GM23338 (cell line): ENCODE measurements around the gene ABCC3. TPM values are rescaled to one million over a fixed set of nuclear protein-coding genes. Genes with fewer than 3 reads are reported as not detected.

ENCODE experiments used
- ATAC-seq: fragments of 200-7000 bp; cut with Tn5 transposase; 3 replicates; pipeline ENCODE4 v1.9.1; 2020
- DNase-seq: peaks from one replicate; pipeline ENCODE4 v3.0.0-alpha.2; 2015; ENCODE audit warnings: low spot score
- H2AFZ ChIP-seq: fragments of 200-600 bp; sonication (generic); 2 replicates; pipeline ENCODE4 v1.8.0; 2016; ENCODE audit warnings: antibody characterized with exemption, mild to moderate bottlenecking, moderate library complexity
- H3F3A ChIP-seq: fragments of 200-600 bp; sonication (generic); replicated peaks from 2 replicates; pipeline ENCODE4 v1.8.0; 2017; ENCODE audit warnings: antibody characterized with exemption, mixed run types, low read depth
- H3K27ac ChIP-seq: fragments of 200-600 bp; sonication (generic); 2 replicates; pipeline ENCODE4 v1.6.1; 2016; ENCODE audit warnings: low read depth
- H3K27me3 ChIP-seq: fragments of 200-600 bp; sonication (generic); 2 replicates; pipeline ENCODE4 v1.8.0; 2016; ENCODE audit warnings: mild to moderate bottlenecking, mixed run types, moderate library complexity; ENCODE audit not compliant: insufficient read depth
- H3K36me3 ChIP-seq: fragments of 200-600 bp; sonication (generic); 2 replicates; pipeline ENCODE4 v1.8.0; 2016; ENCODE audit warnings: mild to moderate bottlenecking; ENCODE audit not compliant: insufficient read depth
- H3K4me1 ChIP-seq: fragments of 200-600 bp; sonication (generic); 2 replicates; pipeline ENCODE4 v1.8.0; 2016; ENCODE audit warnings: mild to moderate bottlenecking, moderate library complexity; ENCODE audit not compliant: insufficient read depth
- H3K4me2 ChIP-seq: fragments of 200-600 bp; sonication (generic); 2 replicates; pipeline ENCODE4 v1.7.1; 2017; ENCODE audit warnings: mixed run types
- H3K4me3 ChIP-seq: fragments of 200-600 bp; sonication (generic); 2 replicates; pipeline ENCODE4 v1.6.1; 2016; ENCODE audit warnings: mixed run types
- H3K79me2 ChIP-seq: fragments of 200-600 bp; sonication (generic); replicated peaks from 2 replicates; pipeline ENCODE4 v1.8.0; 2017; ENCODE audit warnings: mild to moderate bottlenecking; ENCODE audit not compliant: insufficient read depth
- H3K9me2 ChIP-seq: fragments of 200-600 bp; sonication (generic); 2 replicates; pipeline ENCODE4 v1.8.0; 2017; ENCODE audit not compliant: insufficient read depth
- H4K20me1 ChIP-seq: fragments of 200-600 bp; sonication (generic); replicated peaks from 2 replicates; pipeline ENCODE4 v1.8.0; 2017; ENCODE audit warnings: mild to moderate bottlenecking; ENCODE audit not compliant: insufficient read depth
- H3K27ac Mint-ChIP-seq: 2 replicates; pipeline ENCODE4 v1.8.0; 2020; ENCODE audit warnings: inconsistent platforms, mild to moderate bottlenecking, moderate library complexity, mixed read lengths
- H3K27me3 Mint-ChIP-seq: 3 replicates; pipeline ENCODE4 v1.8.0; 2022; ENCODE audit warnings: low read depth, mild to moderate bottlenecking, moderate library complexity, mixed read lengths, inconsistent platforms; ENCODE audit not compliant: insufficient read depth, poor library complexity
- H3K36me3 Mint-ChIP-seq: 3 replicates; pipeline ENCODE4 v1.8.0; 2021; ENCODE audit warnings: low read depth, mild to moderate bottlenecking, inconsistent platforms, moderate library complexity, mixed read lengths
- H3K4me1 Mint-ChIP-seq: 3 replicates; pipeline ENCODE4 v1.8.0; 2020; ENCODE audit warnings: mild to moderate bottlenecking, inconsistent platforms, mixed read lengths
- H3K4me3 Mint-ChIP-seq: 3 replicates; pipeline ENCODE4 v1.8.0; 2021; ENCODE audit warnings: moderate library complexity, mild to moderate bottlenecking, inconsistent platforms, mixed read lengths
- H3K9me3 Mint-ChIP-seq: 3 replicates; pipeline ENCODE4 v1.8.0; 2020; ENCODE audit warnings: moderate library complexity, mild to moderate bottlenecking, inconsistent platforms, mixed read lengths
- CREB1 ChIP-seq: fragments of 250-450 bp; sonication (Bioruptor Pico); IDR thresholded peaks from 2 replicates; pipeline ENCODE4 v1.5.0; 2020; ENCODE audit warnings: low read depth, mild to moderate bottlenecking, moderate library complexity
- NANOG ChIP-seq: IDR thresholded peaks from 2 replicates; pipeline ENCODE4 v1.6.1; 2016; ENCODE audit warnings: antibody characterized with exemption, borderline replicate concordance
- POLR2AphosphoS5 ChIP-seq: IDR thresholded peaks from 2 replicates; pipeline ENCODE4 v1.6.1; 2016; ENCODE audit warnings: antibody characterized with exemption, low read depth
- STAT1 ChIP-seq: IDR thresholded peaks from one replicate; pipeline ENCODE4 v1.6.1; 2016; ENCODE audit warnings: antibody characterized with exemption; ENCODE audit not compliant: unreplicated experiment
- ZNF331 ChIP-seq: fragments of 250-450 bp; sonication (Bioruptor Pico); IDR thresholded peaks from 2 replicates; pipeline ENCODE4 v1.5.0; 2020; ENCODE audit warnings: low read depth, mild to moderate bottlenecking, moderate library complexity
- polyA plus RNA-seq: library from polyadenylated mRNA; unstranded; fragments of >200 nt; fragmentation: Nextera tagmentation; extraction: Ambion mirVana; gene quantifications from 2 replicates; pipeline ENCODE4 v1.2.1, GENCODE V29; 2016
- total RNA-seq: library from RNA; depleted of rRNA; stranded (reverse); fragments of >200 nt; shearing (Covaris generic); gene quantifications from 2 replicates; pipeline ENCODE4 v1.2.3, GENCODE V29; 2014
- TF ChIP-seq, protein P1 (sequence below): fragments of 250-450 bp; sonication (Bioruptor Pico); IDR thresholded peaks from 2 replicates; pipeline ENCODE4 v1.5.0; 2020; ENCODE audit warnings: mild to moderate bottlenecking, moderate library complexity
- TF ChIP-seq, protein P2 (sequence below): IDR thresholded peaks from 2 replicates; pipeline ENCODE4 v1.6.1; 2016; ENCODE audit warnings: antibody characterized with exemption

Gene ABCC3
- total and polyA plus RNA-seq, 2 experiments from 2014 or later, result not detected

DNA sequence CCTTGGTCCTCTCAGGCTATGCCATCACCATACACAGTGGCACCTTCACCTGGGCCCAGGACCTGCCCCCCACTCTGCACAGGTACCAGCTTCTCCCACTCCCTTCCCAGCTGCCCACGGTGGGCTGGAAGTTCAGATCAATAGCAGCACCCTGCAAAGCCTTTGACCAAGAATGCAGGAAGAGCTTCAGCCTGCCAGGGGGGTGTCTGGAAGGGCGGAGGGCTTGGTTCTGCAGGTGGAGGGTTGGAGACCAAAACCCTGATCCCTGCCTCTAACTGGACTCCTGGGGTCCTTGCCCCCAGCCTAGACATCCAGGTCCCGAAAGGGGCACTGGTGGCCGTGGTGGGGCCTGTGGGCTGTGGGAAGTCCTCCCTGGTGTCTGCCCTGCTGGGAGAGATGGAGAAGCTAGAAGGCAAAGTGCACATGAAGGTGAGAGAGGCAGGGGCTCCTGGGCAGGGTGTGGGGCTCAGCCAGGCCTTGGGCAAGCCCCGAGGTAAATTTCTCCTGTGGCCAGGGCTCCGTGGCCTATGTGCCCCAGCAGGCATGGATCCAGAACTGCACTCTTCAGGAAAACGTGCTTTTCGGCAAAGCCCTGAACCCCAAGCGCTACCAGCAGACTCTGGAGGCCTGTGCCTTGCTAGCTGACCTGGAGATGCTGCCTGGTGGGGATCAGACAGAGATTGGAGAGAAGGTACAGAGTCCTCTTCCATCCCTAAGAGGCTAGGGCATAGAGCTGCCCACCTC is 34.3 kb downstream of the ABCC3 start:
- Histone ChIP-seq H3K9me2 (no peaks in the 10 kb centered on the region), H3F3A (no peaks in the 10 kb centered on the region), H3K4me3 (no peak overlapping the region), H2AFZ (peak overlapping the region; percentile 81), H3K27me3 (no peaks in the 10 kb centered on the region), H3K4me1 (no peaks in the 10 kb centered on the region), H3K4me2 (no peak overlapping the region), H4K20me1 (no peaks in the 10 kb centered on the region), H3K79me2 (no peaks in the 10 kb centered on the region), H3K27ac (no peak overlapping the region), H3K36me3 (no peaks in the 10 kb centered on the region)
- H3K4me1 Mint-ChIP-seq, result peaks cover 15% of the 10 kb centered on the region
- H3K36me3 Mint-ChIP-seq, result no peaks in the 10 kb centered on the region
- no peaks in the 10 kb centered on the region for H3K9me3 Mint-ChIP-seq
- no peak for TF ChIP-seq ZNF331 (CRISPR knock-in tag)
- no peak for TF ChIP-seq CREB1 (CRISPR knock-in tag)
- TF ChIP-seq STAT1, result no peak
- TF ChIP-seq NANOG, result no peak
- no peak for TF ChIP-seq POLR2AphosphoS5
- TF ChIP-seq, protein P1, sequence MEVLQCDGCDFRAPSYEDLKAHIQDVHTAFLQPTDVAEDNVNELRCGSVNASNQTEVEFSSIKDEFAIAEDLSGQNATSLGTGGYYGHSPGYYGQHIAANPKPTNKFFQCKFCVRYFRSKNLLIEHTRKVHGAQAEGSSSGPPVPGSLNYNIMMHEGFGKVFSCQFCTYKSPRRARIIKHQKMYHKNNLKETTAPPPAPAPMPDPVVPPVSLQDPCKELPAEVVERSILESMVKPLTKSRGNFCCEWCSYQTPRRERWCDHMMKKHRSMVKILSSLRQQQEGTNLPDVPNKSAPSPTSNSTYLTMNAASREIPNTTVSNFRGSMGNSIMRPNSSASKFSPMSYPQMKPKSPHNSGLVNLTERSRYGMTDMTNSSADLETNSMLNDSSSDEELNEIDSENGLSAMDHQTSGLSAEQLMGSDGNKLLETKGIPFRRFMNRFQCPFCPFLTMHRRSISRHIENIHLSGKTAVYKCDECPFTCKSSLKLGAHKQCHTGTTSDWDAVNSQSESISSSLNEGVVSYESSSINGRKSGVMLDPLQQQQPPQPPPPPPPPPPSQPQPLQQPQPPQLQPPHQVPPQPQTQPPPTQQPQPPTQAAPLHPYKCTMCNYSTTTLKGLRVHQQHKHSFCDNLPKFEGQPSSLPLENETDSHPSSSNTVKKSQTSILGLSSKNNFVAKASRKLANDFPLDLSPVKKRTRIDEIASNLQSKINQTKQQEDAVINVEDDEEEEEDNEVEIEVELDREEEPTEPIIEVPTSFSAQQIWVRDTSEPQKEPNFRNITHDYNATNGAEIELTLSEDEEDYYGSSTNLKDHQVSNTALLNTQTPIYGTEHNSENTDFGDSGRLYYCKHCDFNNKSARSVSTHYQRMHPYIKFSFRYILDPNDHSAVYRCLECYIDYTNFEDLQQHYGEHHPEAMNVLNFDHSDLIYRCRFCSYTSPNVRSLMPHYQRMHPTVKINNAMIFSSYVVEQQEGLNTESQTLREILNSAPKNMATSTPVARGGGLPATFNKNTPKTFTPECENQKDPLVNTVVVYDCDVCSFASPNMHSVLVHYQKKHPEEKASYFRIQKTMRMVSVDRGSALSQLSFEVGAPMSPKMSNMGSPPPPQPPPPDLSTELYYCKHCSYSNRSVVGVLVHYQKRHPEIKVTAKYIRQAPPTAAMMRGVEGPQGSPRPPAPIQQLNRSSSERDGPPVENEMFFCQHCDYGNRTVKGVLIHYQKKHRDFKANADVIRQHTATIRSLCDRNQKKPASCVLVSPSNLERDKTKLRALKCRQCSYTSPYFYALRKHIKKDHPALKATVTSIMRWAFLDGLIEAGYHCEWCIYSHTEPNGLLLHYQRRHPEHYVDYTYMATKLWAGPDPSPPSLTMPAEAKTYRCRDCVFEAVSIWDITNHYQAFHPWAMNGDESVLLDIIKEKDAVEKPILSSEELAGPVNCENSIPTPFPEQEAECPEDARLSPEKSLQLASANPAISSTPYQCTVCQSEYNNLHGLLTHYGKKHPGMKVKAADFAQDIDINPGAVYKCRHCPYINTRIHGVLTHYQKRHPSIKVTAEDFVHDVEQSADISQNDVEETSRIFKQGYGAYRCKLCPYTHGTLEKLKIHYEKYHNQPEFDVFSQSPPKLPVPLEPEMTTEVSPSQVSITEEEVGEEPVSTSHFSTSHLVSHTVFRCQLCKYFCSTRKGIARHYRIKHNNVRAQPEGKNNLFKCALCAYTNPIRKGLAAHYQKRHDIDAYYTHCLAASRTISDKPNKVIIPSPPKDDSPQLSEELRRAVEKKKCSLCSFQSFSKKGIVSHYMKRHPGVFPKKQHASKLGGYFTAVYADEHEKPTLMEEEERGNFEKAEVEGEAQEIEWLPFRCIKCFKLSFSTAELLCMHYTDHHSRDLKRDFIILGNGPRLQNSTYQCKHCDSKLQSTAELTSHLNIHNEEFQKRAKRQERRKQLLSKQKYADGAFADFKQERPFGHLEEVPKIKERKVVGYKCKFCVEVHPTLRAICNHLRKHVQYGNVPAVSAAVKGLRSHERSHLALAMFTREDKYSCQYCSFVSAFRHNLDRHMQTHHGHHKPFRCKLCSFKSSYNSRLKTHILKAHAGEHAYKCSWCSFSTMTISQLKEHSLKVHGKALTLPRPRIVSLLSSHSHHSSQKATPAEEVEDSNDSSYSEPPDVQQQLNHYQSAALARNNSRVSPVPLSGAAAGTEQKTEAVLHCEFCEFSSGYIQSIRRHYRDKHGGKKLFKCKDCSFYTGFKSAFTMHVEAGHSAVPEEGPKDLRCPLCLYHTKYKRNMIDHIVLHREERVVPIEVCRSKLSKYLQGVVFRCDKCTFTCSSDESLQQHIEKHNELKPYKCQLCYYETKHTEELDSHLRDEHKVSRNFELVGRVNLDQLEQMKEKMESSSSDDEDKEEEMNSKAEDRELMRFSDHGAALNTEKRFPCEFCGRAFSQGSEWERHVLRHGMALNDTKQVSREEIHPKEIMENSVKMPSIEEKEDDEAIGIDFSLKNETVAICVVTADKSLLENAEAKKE (CRISPR knock-in tag), result no peak
- H3K27ac Mint-ChIP-seq, result no peak overlapping the region
- no peak overlapping the region for H3K4me3 Mint-ChIP-seq
- ATAC-seq (no peak), DNase-seq (no peak)
- H3K27me3 Mint-ChIP-seq, result peaks cover 7% of the 10 kb centered on the region

DNA sequence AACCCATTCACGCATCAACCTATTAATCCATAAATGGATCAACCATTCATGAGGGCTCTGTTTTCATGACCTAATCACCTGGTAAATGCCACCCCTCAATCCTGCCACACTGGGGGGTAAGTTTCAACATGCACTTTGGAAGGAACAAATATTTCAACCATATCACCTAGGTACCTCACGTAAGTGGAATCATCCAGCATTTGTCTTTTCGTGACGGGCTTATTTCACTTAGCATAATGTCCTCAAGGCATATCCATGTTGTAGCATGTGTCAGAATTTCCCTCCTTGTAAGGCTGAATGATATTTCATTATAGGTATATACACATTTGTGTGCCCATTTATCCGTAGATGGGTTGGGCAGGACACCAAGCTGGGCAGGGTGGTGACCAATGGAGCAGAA is 37.4 kb downstream of the ABCC3 start:
- no peaks in the 10 kb centered on the region for H3K9me2 ChIP-seq
- DNase-seq, result no peak
- H3K36me3 ChIP-seq, result no peaks in the 10 kb centered on the region
- Mint-ChIP-seq H3K9me3 (no peaks in the 10 kb centered on the region), H3K36me3 (no peaks in the 10 kb centered on the region), H3K4me3 (no peak overlapping the region), H3K27ac (no peak overlapping the region), H3K27me3 (peaks cover 11% of the 10 kb centered on the region), H3K4me1 (peaks cover 15% of the 10 kb centered on the region)
- no peak overlapping the region for H3K4me3 ChIP-seq
- no peaks in the 10 kb centered on the region for H3K27me3 ChIP-seq
- H3K27ac ChIP-seq, result no peak overlapping the region
- H3K4me2 ChIP-seq, result no peak overlapping the region
- H3K4me1 ChIP-seq, result no peaks in the 10 kb centered on the region
- H4K20me1 ChIP-seq, result no peaks in the 10 kb centered on the region
- no peak overlapping the region for H2AFZ ChIP-seq
- no peaks in the 10 kb centered on the region for H3K79me2 ChIP-seq
- H3F3A ChIP-seq, result no peaks in the 10 kb centered on the region
- ATAC-seq, result no peak
- TF ChIP-seq STAT1, result no peak
- TF ChIP-seq, protein P2, sequence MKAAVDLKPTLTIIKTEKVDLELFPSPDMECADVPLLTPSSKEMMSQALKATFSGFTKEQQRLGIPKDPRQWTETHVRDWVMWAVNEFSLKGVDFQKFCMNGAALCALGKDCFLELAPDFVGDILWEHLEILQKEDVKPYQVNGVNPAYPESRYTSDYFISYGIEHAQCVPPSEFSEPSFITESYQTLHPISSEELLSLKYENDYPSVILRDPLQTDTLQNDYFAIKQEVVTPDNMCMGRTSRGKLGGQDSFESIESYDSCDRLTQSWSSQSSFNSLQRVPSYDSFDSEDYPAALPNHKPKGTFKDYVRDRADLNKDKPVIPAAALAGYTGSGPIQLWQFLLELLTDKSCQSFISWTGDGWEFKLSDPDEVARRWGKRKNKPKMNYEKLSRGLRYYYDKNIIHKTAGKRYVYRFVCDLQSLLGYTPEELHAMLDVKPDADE, result no peak
- no peak for TF ChIP-seq CREB1 (CRISPR knock-in tag)
- TF ChIP-seq ZNF331 (CRISPR knock-in tag), result no peak
